HG03108 (cell line): Measurements from ENCODE around the gene CCNB2.

Source experiments
- ATAC-seq: cut with Tn5 transposase; IDR thresholded peaks from one replicate; pipeline ENCODE4 v1.9.1; 2021; ENCODE audit warnings: moderate library complexity; ENCODE audit not compliant: unreplicated experiment

The CCNB2 gene

GRCh38 chr15:59165726-59166125 is 60.8 kb downstream of the CCNB2 start:
- ATAC-seq: no peak

DNA sequence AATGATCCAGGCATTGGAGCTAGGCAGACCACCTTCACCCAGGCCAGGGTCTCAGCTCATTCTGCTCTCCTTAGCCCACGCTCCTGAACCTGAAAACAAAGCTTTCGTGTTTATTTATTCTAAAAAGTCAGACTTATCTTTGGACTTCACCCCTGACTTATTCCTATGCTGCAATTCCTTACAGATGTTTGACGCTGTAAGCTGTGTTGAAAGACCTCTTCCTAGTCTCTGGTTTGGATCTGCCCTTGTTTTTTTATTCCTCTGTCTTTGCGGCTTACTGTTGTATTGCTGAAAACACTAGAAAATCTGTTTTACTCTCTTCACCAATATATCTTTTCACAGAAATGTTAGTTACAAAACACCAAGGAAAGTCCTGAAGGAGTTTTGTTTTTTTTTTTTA is 61.2 kb downstream of the CCNB2 start:
- ATAC-seq: no peak

- no peak for ATAC-seq
These were observed 61.8 kb downstream of the CCNB2 start for GRCh38 chr15:59166601-59167265.

GRCh38 chr15:59168536-59168935 is 63.6 kb downstream of the CCNB2 start:
- no peak for ATAC-seq

DNA sequence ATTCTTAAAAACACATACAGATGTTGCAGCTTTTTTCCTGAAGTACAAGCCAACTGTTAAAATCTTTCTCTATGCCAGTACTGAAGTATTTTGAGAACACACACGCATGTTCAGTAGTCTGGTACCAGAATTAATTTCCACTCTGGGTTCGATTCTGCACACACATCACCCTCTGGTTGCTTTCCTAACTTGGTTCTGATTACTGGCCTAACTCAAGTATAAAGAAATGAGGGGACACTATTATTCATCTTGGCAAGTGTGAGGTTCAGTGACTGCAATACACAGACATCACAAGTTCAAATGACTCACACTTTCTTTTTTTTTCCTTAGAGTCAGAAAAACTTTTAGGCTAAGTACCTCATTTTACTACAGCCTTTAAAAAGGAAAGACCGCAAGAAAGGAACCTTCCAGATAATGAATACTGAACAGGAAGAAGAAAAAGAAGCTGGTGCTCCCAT is 64.3 kb downstream of the CCNB2 start:
- no peak for ATAC-seq

GRCh38 chr15:59170295-59171066 is 65.5 kb downstream of the CCNB2 start:
- ATAC-seq: no peak

DNA sequence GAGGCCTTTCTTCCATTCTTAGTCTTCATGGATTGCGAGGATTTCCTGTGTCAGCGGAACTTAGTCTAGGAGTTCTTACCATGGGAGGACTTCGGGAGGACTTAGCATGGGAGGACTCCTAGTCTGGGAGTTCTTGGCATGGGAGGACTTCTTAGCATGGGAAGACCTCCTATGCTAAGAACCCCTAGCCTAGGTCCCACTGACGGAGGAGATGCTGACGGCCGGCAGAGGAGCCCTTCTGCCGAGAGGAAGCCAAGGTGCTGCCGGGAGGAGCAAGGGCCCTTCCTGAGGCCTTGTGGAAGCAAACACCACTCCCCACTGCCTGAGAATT is 66.1 kb downstream of the CCNB2 start:
- ATAC-seq: no peak

DNA sequence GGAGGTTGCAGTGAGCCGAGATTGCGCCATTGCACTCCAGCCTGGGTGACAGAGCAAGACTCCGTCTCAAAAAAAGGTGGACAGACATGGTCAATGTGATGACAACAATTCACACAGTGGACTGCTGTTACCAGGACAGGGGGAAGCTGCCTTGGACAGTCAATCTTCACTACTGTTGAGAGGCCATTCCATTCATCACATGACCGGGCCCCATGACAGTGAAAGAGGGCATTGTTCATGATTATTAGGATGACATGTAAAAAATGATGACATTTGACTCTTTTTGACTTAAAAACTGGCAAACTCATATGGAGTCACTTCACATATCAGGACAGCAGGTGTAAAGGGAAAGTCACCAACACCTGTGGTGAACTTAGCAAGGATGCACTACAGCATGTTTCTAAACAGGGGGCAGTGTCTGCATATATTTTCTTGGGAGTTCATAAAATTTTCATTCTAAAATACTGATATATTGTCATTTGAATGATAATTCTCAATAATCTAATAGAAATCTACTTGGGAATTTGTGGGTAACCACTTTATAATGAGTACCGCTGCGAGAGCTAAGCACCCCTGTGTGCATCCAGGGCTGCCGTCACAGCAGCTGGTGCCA is 67.4 kb downstream of the CCNB2 start:
- no peak for ATAC-seq

DNA sequence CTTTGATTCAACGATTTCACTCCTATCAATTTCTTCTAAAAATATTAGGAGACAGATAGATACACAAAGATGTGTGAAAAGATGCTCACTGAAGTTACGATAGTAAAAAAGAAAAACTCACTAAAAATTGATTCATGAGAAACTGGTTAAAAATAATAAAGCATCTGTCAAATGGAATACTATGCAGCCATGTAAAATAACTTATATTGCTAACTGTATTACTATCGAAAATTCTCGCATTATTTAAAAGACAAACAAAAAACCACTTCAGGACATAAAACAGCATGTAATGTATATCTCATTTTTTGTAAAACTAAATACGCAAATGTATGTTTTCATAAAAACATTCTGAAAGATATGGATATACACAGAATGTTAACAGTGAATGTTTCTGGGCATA is 68.2 kb downstream of the CCNB2 start:
- ATAC-seq: no peak

GRCh38 chr15:59174151-59174834 is 69.3 kb downstream of the CCNB2 start:
- ATAC-seq: no peak
